Activated gamma-delta T cell (primary cell): ENCODE measurements around the gene LAMA3.

Source experiments
- DNase-seq: peaks from one replicate; lab custom pipeline; 2025; lab: John Stamatoyannopoulos, UW

Gene LAMA3

DNA sequence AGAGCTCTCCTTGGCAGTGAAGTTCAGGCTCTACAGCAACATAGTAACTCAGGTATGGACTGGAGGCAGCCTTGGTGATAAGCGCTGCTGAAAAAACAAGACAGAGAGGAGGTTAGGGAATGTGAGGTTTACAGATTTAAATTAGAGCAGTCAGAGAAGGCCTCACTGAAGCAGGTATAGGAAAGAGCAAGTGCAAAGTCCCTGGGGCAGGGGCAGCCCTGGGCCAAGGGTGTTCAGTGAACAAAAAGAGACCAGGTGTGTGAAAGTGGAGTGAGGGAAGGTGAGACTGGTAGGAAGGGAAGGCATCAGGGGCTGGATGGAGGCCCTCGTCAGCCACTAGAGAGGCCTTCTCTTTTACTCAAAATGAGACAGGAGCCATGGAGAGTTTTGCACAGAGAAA lies 89.6 kb downstream of the LAMA3 start:
- no peak for DNase-seq

DNA sequence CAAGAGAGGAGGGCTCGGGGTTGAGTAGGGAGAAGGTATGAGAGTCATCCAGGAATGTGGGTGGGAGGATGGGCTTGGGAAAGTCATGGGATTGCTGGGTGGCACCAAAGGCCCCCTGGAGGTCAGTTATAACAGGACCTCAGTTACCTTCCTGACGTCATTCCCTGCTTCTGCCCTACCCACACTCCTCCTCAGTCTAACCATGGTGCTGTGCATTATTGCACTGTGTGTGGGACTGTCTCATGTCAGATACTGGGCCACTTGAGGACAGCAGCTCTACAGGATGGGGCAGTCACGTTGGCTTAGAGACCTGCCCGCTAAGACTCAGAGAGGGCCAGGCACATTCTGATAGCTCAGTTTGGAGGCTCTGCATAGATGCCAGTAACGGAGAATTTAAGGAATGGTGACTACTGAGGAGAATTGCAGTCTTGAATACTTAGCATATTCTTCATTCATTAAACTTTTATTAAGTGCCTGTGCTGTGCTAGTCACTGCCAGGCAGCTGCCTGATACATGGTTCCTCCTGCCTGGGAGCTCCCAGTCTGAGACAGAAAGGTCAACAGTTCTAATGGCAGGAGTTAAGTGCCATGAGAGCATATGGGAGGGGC lies 90.5 kb downstream of the LAMA3 start:
- DNase-seq: no peak

DNA sequence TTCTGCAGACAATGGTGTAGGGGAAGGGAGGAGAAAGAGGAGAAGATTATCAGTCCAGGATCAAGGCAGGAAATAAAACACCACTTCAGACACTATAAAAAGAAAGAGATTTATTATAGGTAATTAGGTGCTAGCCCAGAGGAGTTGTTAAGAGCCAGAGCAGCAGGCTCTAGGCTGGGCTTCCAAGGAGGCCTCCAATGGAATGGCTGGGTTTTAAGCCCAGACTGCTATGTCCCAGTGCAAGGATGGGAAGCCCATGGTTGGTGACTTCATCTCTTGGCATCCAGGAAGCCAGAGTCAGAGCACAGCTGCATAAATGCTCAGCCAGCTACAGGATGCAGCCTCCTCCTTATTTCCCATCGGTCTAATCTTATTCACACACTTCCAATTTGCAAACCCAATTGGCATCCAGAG lies 95.6 kb downstream of the LAMA3 start:
- DNase-seq: no peak

DNA sequence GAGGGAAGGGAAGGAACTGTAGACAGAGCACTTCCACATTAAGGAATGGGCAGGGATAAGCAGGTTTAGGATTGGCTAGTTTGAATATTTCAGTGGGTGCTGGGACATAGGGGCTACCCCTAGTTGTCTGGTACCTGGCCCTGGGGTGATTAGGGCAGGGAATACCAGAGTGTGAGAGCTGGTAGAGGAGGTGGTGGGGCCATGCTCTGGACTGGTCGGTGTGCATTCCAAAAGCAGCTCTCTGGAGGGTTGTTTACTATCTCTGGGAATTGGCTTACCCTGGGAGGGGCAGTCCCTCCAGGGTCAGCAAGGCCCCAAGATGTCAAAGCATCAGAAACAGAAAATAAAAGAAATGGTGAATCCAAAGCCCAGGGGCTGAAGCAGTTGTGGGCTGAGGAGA lies 103.8 kb downstream of the LAMA3 start:
- no peak for DNase-seq

- no peak for DNase-seq
These were observed 105.0 kb downstream of the LAMA3 start for GRCh38 chr18:23793985-23794867.

- no peak for DNase-seq
These were observed 109.0 kb downstream of the LAMA3 start for GRCh38 chr18:23798249-23798648.

DNA sequence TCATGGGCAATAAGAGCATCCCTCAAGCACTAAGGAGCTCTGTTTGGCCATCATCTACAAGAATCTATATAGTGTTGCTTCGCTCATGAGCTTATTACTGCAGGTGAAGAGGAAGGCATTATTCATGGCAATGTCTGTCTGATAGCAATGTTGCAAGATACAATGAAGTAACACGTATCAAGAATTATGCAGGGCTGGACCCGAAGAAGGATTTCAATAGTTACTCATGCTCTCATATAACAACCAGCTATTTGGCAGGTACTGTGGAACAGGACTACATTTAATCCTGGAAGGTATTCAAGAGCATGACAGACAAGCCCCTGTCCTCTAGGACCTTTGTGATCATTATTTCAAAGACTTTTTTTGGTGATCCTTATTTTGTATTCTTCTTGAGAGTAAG lies 109.6 kb downstream of the LAMA3 start:
- no peak for DNase-seq

DNA sequence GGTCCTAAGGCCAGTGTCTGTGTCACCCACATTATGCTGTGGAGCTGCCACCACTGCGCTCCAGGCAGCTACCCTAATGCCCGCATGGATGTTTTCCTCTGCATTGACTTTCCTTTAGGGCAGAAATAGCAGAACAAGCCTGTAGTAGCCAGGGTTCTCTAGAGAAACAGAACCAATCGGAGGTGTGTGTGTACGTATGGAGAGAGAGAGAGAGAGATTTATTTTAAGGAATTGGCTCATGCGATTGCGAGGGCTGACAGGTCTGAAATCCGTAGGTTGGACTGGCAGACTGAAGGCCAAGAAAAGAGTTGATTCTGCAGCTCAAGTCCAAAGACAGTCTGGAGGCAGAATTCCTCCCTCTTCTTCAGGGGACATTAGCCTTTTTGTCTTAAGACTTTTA lies 110.3 kb downstream of the LAMA3 start:
- DNase-seq: no peak

DNA sequence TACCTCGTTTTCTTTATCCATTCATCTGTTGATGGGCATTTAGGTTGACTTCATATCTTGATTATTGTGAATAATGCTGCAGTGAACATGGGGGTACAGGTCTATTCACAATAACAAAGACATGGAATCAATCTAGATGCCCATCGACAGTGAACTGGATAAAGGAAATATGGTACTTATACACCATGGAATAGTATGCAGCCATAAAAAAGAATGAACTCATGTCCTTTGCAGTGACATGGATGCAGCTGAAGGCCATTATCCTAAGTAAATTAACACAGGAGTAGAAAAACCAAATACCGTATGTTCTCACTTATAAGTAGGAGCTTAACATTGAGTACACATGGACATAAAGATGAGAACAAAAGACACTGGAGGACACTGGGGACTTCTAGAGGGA lies 111.6 kb downstream of the LAMA3 start:
- no peak for DNase-seq

DNA sequence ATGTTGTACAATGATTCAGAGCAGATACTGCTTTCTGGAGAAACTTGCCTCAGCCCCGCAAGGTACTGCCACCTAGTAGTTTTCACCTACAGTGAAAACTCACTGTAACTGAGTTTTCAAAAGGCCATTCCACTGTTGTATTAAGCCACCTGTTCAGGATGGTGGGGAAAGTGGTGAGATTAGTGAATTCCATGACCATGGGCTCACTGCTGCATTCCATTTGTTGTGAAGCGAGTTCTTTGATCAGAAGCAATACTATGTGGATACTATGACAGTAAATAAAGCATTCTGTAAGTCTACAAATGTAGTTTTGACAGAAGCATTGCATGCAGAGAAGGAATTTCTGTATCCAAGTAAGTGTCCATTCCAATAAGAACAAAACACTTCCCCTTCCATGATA lies 113.6 kb downstream of the LAMA3 start:
- DNase-seq: no peak

DNA sequence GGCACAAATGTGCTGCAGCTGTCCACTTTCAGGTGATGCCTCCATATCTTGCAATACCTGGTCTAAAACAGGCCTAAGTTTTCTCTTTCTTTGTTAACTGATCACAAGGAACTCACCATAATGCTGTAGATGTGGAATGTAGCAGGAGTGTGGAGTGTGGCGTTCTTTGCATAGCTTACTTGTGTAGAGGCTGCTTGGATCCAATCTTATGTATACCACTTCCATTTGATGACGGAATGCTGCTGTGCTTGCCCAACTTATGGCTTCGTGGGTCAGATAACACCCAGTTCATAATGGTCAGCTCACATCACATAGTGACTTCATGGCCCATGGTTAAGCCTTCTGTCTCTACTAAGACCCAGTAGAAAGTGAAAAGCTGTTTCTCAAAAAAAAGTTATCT lies 114.5 kb downstream of the LAMA3 start:
- no peak for DNase-seq

DNA sequence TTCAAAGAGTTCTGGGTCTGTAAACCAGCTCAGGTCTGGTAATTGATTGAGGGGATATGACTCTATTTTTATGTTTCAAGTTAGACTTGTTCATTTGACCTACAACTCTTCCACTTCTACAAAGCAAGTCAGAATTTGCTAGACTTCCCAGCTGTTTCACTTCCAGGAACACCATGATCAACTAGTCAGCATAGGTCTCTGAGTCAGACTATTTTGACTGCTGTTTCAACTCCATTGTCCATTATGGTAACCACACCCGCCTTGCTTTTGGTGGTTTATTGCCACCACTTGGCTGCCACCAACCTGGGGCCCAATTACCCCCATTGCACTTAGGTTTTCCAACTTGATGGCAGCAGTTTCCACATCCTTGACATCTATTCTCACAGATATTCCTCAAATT lies 116.6 kb downstream of the LAMA3 start:
- no peak for DNase-seq

DNA sequence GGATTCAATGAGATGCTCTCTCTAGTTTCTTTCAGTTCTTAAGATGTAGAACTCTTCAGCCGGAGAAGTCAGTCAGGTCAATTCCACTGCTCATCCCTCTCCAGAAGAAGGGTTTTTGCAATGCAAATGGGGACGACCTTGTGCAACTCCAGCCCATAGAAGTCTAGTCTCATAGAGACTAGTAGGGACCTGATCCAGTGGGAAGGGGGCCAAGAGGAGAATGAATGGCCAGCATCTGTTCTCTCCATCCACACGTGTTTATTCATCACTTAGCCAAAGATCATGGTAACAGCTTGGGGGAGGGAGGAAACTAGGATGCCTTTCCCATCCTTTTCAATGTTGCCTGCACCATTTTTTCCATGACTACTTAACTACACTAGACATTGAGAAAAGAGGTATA lies 120.2 kb downstream of the LAMA3 start:
- DNase-seq: no peak

- no peak for DNase-seq
These were observed 121.1 kb downstream of the LAMA3 start for GRCh38 chr18:23810396-23810795.

GRCh38 chr18:23811176-23811575 lies 121.9 kb downstream of the LAMA3 start:
- no peak for DNase-seq

GRCh38 chr18:23812546-23813440 lies 123.5 kb downstream of the LAMA3 start:
- DNase-seq: no peak

GRCh38 chr18:23814991-23815614 lies 125.8 kb downstream of the LAMA3 start:
- DNase-seq: no peak

GRCh38 chr18:23816021-23816420 lies 126.8 kb downstream of the LAMA3 start:
- no peak for DNase-seq

DNA sequence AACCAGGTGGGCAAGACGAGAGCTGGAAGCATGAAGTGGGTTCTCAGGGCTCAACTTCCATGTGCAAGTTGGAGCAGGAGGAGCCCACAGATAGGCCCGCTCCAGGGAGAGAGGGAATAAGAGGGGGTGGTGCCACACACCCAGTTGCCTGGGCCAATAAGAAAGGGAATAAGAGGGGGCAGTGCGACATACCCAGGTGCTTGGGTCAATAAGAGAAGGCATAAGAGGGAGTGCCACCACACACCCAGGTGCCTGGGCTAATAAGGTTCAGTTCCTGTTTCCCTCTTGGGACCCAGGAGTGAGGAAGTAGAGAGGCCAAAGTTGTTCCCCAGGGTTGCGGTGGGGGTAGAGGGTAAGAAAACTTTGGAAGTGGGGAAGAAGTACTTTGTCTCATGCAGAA lies 127.5 kb downstream of the LAMA3 start:
- no peak for DNase-seq

DNA sequence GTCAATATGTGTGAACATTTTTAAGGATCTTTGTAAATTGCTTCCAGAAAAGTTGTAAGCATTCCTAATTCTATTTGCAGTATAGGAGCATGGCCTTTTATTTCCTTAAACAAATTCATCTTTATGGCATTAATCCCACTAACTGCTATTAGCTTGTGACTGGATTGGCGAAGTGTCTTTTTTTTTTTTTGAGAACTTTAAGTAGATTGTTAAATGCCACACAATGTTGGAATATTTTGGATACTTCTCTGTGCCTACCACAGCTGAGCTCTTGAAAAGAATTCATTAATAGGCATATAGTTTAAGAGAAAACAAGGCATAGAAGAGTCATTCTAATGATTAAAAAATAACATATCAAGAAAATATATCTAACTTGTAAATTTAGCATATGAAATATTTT lies 129.7 kb downstream of the LAMA3 start:
- no peak for DNase-seq

GRCh38 chr18:23822590-23823385 lies 133.5 kb downstream of the LAMA3 start:
- DNase-seq: no peak
